NT2/D1 (cell line): ENCODE data around the gene FCN2.

Source experiments
- YY1 ChIP-seq: IDR thresholded peaks from 2 replicates; pipeline ENCODE4 v1.6.1; 2011; ENCODE audit not compliant: insufficient read length, insufficient read depth
- ZNF274 ChIP-seq: IDR thresholded peaks from 2 replicates; pipeline ENCODE4 v1.6.1; 2011; ENCODE audit warnings: mild to moderate bottlenecking, low read depth, low read length

GRCh38 chr9:134886413-134886913, 5.9 kb downstream of the FCN2 start:
- TF ChIP-seq YY1 (no peak), ZNF274 (no peak)
